Measurements from ENCODE around the gene FNBP1.

- TF ChIP-seq CTCF (IDR thresholded peaks at IDR 0.05) (no peak), POLR2A (IDR thresholded peaks at IDR 0.05) (no peak), POLR2AphosphoS5 (IDR thresholded peaks at IDR 0.05; ENCODE audit: insufficient read depth in 1 of 2, low read depth in 1 of 2) (no peak)
Observed at GRCh38 chr9:130015353-130016019, 27.5 kb downstream of the FNBP1 start.

Data from vagina (tissue), 2 donors.